ENCODE measurements around the gene CECR2.

Gene CECR2

DNA sequence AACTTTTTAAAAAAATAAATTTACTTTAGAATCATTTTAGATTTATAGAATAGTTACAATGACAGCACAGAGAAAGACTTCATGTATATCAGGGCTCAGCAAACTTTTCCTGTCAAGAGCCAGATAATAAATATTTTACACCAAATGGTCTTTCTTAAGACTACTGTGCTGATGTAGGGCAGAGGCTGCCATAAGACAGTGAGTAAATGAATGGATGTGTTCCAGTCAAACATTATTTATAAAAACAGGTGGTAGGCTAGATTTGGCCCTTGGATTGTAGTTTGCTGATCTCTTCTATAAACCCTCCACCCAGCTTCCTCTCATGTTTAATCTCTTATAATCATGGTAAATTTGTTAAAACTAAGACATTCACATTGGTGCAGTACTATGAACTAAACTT lies 33.0 kb downstream of the CECR2 start:
- no peak for ATAC-seq (ENCODE audit: low read depth)

DNA sequence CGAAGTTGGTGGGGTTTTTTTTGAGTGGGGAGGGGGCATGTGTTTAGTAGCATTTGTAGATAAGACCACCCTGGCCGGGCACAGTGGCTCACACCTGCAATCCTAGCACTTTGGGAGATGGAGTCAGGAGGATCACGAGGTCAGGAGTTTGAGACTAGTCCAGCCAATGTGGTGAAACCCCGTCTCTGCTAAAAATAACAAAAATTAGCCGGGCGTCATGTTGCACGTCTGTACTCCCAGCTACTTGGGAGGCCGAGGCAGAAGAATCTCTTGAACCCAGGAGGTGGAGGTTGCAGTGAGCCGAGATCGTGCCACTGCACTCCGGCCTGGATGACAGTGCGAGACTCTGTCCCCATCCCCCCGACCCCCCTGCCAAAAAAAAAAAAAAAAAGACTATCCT lies 34.6 kb downstream of the CECR2 start:
- peaks cover 3% of the 10 kb centered on the region for H3K4me1 ChIP-seq (ENCODE audit: insufficient read depth, poor library complexity, severe bottlenecking)
- no peaks in the 10 kb centered on the region for H3K9me3 ChIP-seq (ENCODE audit: severe bottlenecking)
- no peak for DNase-seq (ENCODE audit: low spot score)
- no peaks in the 10 kb centered on the region for H3K36me3 ChIP-seq (ENCODE audit: low read depth)
- H3K4me3 ChIP-seq (ENCODE audit: severe bottlenecking): no peak overlapping the region
- no peak overlapping the region for H3K27ac ChIP-seq (ENCODE audit: poor library complexity, severe bottlenecking)
- TF ChIP-seq, protein P1, sequence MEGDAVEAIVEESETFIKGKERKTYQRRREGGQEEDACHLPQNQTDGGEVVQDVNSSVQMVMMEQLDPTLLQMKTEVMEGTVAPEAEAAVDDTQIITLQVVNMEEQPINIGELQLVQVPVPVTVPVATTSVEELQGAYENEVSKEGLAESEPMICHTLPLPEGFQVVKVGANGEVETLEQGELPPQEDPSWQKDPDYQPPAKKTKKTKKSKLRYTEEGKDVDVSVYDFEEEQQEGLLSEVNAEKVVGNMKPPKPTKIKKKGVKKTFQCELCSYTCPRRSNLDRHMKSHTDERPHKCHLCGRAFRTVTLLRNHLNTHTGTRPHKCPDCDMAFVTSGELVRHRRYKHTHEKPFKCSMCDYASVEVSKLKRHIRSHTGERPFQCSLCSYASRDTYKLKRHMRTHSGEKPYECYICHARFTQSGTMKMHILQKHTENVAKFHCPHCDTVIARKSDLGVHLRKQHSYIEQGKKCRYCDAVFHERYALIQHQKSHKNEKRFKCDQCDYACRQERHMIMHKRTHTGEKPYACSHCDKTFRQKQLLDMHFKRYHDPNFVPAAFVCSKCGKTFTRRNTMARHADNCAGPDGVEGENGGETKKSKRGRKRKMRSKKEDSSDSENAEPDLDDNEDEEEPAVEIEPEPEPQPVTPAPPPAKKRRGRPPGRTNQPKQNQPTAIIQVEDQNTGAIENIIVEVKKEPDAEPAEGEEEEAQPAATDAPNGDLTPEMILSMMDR (IDR thresholded peaks at IDR 0.05; ENCODE audit: poor library complexity, severe bottlenecking): no peak
- ATAC-seq (ENCODE audit: low read depth): no peak
- no peaks in the 10 kb centered on the region for H3K27me3 ChIP-seq (ENCODE audit: insufficient read depth, poor library complexity, severe bottlenecking)

More for the DNA sequence above, 33.0 kb downstream of the CECR2 start:
- no peak for DNase-seq (ENCODE audit: low spot score)
- H3K27ac ChIP-seq (ENCODE audit: poor library complexity, severe bottlenecking): no peak overlapping the region
- H3K36me3 ChIP-seq (ENCODE audit: low read depth): no peaks in the 10 kb centered on the region
- H3K27me3 ChIP-seq (ENCODE audit: insufficient read depth, poor library complexity, severe bottlenecking): no peaks in the 10 kb centered on the region
- TF ChIP-seq, protein P1 (IDR thresholded peaks at IDR 0.05; ENCODE audit: poor library complexity, severe bottlenecking): no peak
- no peak overlapping the region for H3K4me3 ChIP-seq (ENCODE audit: severe bottlenecking)
- no peaks in the 10 kb centered on the region for H3K9me3 ChIP-seq (ENCODE audit: severe bottlenecking)
- H3K4me1 ChIP-seq (ENCODE audit: insufficient read depth, poor library complexity, severe bottlenecking): peaks cover 3% of the 10 kb centered on the region

DNA sequence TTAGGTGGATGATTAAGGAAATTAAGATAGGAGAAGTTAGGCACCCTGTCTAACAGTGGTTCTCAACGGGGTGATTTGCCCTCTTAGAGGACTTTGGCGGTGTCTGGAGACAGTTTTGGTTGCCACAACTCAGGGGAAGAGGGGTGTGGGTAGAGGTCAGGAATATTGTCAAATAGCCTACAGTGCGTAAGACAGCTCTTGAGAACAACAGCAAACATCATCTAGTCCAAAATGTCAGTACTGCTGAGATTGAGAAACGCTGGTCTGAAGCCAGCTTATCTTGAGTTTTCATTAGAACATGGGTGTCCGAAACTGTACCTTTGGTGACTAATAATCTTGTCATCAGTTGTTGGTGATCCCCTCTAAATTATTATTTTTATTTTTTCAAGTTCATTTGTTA lies 38.4 kb downstream of the CECR2 start:
- ATAC-seq (ENCODE audit: low read depth): no peak

DNA sequence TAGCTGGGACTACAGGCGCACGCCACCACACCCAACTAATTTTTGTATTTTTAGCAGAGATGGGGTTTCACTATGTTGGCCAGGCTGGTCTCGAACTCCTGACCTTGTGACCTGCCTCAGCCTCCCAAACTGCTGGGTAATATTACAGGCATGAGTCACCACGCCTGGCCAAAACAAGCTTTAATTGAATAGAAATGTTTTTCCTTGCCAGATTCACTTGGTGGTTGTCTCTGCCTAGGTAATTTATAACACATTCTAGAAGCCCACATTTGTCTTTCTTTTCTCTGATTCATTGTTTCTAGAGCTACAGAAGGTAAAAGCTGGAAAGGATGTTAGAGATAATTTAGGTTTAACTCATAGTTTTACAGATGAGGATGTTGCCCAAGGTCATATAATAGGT lies 41.3 kb downstream of the CECR2 start:
- Histone ChIP-seq H3K4me3 (ENCODE audit: severe bottlenecking) (no peak overlapping the region), H3K9me3 (ENCODE audit: severe bottlenecking) (no peaks in the 10 kb centered on the region), H3K36me3 (ENCODE audit: low read depth) (no peaks in the 10 kb centered on the region), H3K4me1 (ENCODE audit: insufficient read depth, poor library complexity, severe bottlenecking) (peaks cover 3% of the 10 kb centered on the region), H3K27ac (ENCODE audit: poor library complexity, severe bottlenecking) (no peak overlapping the region), H3K27me3 (ENCODE audit: insufficient read depth, poor library complexity, severe bottlenecking) (no peaks in the 10 kb centered on the region)
- ATAC-seq (ENCODE audit: low read depth) (no peak), DNase-seq (ENCODE audit: low spot score) (no peak)
- TF ChIP-seq, protein P1 (IDR thresholded peaks at IDR 0.05; ENCODE audit: poor library complexity, severe bottlenecking): no peak

More for the DNA sequence above, 38.4 kb downstream of the CECR2 start:
- TF ChIP-seq, protein P1 (IDR thresholded peaks at IDR 0.05; ENCODE audit: poor library complexity, severe bottlenecking): no peak
- H3K4me1 ChIP-seq (ENCODE audit: insufficient read depth, poor library complexity, severe bottlenecking): peaks cover 3% of the 10 kb centered on the region
- no peaks in the 10 kb centered on the region for H3K27me3 ChIP-seq (ENCODE audit: insufficient read depth, poor library complexity, severe bottlenecking)
- no peak overlapping the region for H3K27ac ChIP-seq (ENCODE audit: poor library complexity, severe bottlenecking)
- DNase-seq (ENCODE audit: low spot score): no peak
- no peak overlapping the region for H3K4me3 ChIP-seq (ENCODE audit: severe bottlenecking)
- no peaks in the 10 kb centered on the region for H3K9me3 ChIP-seq (ENCODE audit: severe bottlenecking)
- no peaks in the 10 kb centered on the region for H3K36me3 ChIP-seq (ENCODE audit: low read depth)

DNA sequence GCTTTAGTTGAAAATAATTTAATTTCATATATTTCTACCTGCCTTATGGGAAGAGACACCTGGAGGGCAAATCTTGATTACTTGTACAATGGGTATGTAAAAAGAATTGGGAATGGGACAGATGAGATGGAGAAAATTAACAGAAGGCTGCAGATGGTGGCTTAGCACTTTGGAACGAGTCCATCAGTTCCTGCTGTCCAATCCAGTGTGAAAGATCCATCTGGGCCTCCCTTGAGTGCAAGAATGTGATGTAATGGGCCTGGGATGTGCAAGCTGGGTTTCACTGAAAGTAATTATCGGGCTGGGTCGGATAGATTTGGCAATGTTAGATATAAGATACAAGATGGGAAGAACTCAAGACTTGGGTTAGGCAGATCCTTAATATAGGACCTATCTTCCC lies 42.0 kb downstream of the CECR2 start:
- Histone ChIP-seq H3K9me3 (ENCODE audit: severe bottlenecking) (no peaks in the 10 kb centered on the region), H3K36me3 (ENCODE audit: low read depth) (no peaks in the 10 kb centered on the region), H3K4me1 (ENCODE audit: insufficient read depth, poor library complexity, severe bottlenecking) (peaks cover 3% of the 10 kb centered on the region), H3K27ac (ENCODE audit: poor library complexity, severe bottlenecking) (no peak overlapping the region), H3K4me3 (ENCODE audit: severe bottlenecking) (no peak overlapping the region), H3K27me3 (ENCODE audit: insufficient read depth, poor library complexity, severe bottlenecking) (no peaks in the 10 kb centered on the region)
- TF ChIP-seq, protein P1 (IDR thresholded peaks at IDR 0.05; ENCODE audit: poor library complexity, severe bottlenecking): no peak
- ATAC-seq (ENCODE audit: low read depth): no peak
- DNase-seq (ENCODE audit: low spot score): no peak
